Heart left ventricle (tissue), 13 donors: ENCODE measurements around the gene OSGEP.

ENCODE experiments used
- POLR2A ChIP-seq, 2 donors: fragments of 450-650 bp; IDR thresholded peaks; one replicate each; pipeline ENCODE4 v1.6.1; 2017; ENCODE audit warnings: antibody characterized with exemption in 2 of 2, mild to moderate bottlenecking in 2 of 2, moderate library complexity in 2 of 2
- TF ChIP-seq, protein P1 (sequence below), 12 donors: fragments of 200-600 bp; sonication (generic) in 4 of 12; IDR thresholded peaks; one replicate each; pipeline versions ENCODE4 v1.5.0 to v1.8.0; 2018 to 2022; ENCODE audit warnings: antibody characterized with exemption in 12 of 12, mild to moderate bottlenecking in 5 of 12
- donor health status: ischemic (EF 13 %, LVEDD 7.1; RV severe dilation, severe dysfunction).
- donor health status: DM: no; HTN: yes; CAD: no.
- donor health status: DM: no; HTN: no; CAD: no.
- donor health status: ischemic (EF 25% LVEDD 6.9; RV normal size, moderate dysfunction).
- donor health status: ischemic (EF 25% LVEDD 5.7; RV mildly dilated, moderate dysfunction).
- donor health status: ischemic (EF 35%, LVEDD 5.7; RV mildly dilated, moderate dysfunction).
- donor health status: nonischemic (EF 11% LVEDD 7.7; RV severe dilation, severe dysfunction).
- donor health status: DM: yes; HTN: yes; CAD: no.
- donor health status: PGD.
- donor health status: ischemic (EF 29% LVEDD 5.4; RV normal size, mild dysfunction).
- donor health status: nonischemic (EF 23%, LVEDD 6.1; RV moderate dilation, normal function).

DNA sequence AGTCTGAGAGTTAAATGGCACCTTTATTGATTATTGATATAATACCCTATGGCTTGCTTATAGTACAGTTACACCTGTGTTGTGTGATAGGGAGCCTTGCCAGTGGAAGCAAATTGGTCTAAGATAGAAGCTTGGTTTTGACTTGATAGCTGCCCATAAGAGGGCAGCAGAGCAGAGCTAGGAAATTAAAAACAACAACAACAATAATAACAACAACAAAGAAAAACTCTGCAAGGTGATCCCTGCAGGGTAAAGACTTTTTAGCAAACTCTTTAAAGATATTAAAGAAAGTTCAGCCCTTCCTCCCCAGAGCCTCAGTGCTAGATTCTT, 32.7 kb upstream of the OSGEP start:
- no peak for TF ChIP-seq POLR2A (IDR thresholded peaks at IDR 0.05)
- TF ChIP-seq, protein P1, sequence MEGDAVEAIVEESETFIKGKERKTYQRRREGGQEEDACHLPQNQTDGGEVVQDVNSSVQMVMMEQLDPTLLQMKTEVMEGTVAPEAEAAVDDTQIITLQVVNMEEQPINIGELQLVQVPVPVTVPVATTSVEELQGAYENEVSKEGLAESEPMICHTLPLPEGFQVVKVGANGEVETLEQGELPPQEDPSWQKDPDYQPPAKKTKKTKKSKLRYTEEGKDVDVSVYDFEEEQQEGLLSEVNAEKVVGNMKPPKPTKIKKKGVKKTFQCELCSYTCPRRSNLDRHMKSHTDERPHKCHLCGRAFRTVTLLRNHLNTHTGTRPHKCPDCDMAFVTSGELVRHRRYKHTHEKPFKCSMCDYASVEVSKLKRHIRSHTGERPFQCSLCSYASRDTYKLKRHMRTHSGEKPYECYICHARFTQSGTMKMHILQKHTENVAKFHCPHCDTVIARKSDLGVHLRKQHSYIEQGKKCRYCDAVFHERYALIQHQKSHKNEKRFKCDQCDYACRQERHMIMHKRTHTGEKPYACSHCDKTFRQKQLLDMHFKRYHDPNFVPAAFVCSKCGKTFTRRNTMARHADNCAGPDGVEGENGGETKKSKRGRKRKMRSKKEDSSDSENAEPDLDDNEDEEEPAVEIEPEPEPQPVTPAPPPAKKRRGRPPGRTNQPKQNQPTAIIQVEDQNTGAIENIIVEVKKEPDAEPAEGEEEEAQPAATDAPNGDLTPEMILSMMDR (IDR thresholded peaks at IDR 0.05) = no peak
